PFSK-1 (cell line): ENCODE measurements around the gene GADD45G.

Experiments
- FOXP2 ChIP-seq: optimal IDR thresholded peaks from 2 replicates; pipeline ENCODE3; 2011; ENCODE audit warnings: borderline replicate concordance, control low read depth, inconsistent platforms; ENCODE audit not compliant: insufficient read depth; ENCODE audit errors: extremely low read length, extremely low read depth
- POLR2AphosphoS5 ChIP-seq: IDR thresholded peaks from 2 replicates; pipeline ENCODE4 v1.6.1; 2012; ENCODE audit warnings: low read depth, mild to moderate bottlenecking, control low read depth, low read length, moderate library complexity
- REST ChIP-seq, 2 experiments: IDR thresholded peaks; 2 replicates each; pipeline versions ENCODE4 v1.6.1 to v1.8.0; 2011 to 2012; ENCODE audit warnings: low read depth in 2 of 2, low read length in 2 of 2, control low read depth in 1 of 2, inconsistent platforms in 1 of 2, mild to moderate bottlenecking in 1 of 2, moderate library complexity in 1 of 2; ENCODE audit not compliant: insufficient read depth in 1 of 2
- SIN3A ChIP-seq: IDR thresholded peaks from 2 replicates; pipeline ENCODE4 v1.6.1; 2012; ENCODE audit warnings: mild to moderate bottlenecking, low read length, moderate library complexity, borderline replicate concordance; ENCODE audit not compliant: insufficient read depth
- TAF1 ChIP-seq: IDR thresholded peaks from 2 replicates; pipeline ENCODE4 v1.6.1; 2012; ENCODE audit warnings: low read length, control low read depth, borderline replicate concordance; ENCODE audit not compliant: insufficient read depth

DNA sequence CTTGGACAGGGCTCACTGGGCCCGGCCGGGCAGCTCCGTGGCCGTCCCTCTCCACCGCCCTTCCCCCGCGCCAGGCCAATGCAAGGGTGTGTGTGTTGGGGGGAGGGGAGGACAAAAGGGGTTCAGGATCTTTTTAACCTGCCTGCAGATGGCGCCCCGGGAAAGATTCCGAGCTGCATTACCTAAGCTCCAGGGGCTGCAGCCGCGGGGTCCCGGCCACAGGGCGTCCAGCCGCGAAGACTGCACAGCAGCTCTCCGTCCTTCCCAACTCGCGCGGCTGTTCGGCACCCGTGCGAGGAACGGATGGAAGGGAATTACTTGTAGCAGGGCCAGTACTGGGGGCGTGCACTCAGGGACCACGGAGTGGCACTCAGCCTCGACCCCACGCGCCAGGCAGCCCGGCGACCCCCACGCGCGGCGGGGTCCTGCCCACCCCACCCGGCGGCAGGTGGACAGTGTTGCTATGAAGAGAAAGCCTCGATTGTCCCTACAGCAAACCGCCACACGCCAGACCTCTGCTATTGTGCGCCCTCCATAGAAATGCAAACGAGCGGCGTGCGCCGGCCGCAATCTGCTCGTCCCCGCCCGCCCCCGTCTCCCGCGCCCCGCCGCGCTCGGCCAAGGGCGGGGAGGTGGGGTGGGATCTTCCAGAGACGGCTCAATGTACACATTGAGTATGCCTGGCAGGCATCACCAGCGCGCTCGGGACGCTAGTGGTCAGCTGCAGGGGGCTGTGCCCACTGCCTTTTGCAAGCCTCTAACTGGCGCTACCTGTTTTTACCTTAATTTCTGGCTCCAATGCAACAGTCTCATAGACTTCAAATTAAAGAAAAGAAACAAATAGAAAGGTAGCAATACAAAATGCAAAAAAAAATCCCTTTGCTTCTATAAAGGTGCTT lies 796 bp upstream of the GADD45G start:
- TF ChIP-seq SIN3A (no peak), POLR2AphosphoS5 (no peak), REST (IDR thresholded peaks at IDR 0.05; ENCODE audit: insufficient read depth in 1 of 2, low read depth in 2 of 2, low read length in 2 of 2) (no peak), TAF1 (no peak), FOXP2 (no peak)
